IgD-negative memory B cell (primary cell): ENCODE data around the gene OSTC. TPM values are rescaled to one million over a fixed set of nuclear protein-coding genes. Genes with fewer than 3 reads are reported as not detected.

Experiments used
- H3K27ac Mint-ChIP-seq, 3 donors: one replicate each; pipeline ENCODE4 v1.8.0; 2020 to 2022; ENCODE audit warnings: mild to moderate bottlenecking in 3 of 3, mixed read lengths in 3 of 3, moderate library complexity in 1 of 3
- H3K27me3 Mint-ChIP-seq: one replicate; pipeline ENCODE4 v1.8.0; 2021; ENCODE audit warnings: mixed read lengths
- H3K36me3 Mint-ChIP-seq: one replicate; pipeline ENCODE4 v1.8.0; 2020; ENCODE audit warnings: mild to moderate bottlenecking, mixed read lengths
- H3K4me1 Mint-ChIP-seq, 3 donors: one replicate each; pipeline ENCODE4 v1.8.0; 2020 to 2022; ENCODE audit warnings: mixed read lengths in 3 of 3, mild to moderate bottlenecking in 1 of 3
- H3K4me3 Mint-ChIP-seq, 4 donors: one replicate each; pipeline ENCODE4 v1.8.0; 2020 to 2022; ENCODE audit warnings: mild to moderate bottlenecking in 4 of 4, mixed read lengths in 4 of 4, moderate library complexity in 3 of 4
- H3K9me3 Mint-ChIP-seq, 3 donors: one replicate each; pipeline ENCODE4 v1.8.0; 2020 to 2021; ENCODE audit warnings: mixed read lengths in 3 of 3, mild to moderate bottlenecking in 1 of 3
- polyA plus RNA-seq: library from polyadenylated mRNA; unstranded; fragments of 300-500 nt; fragmentation: Illumina TruSeq; gene quantifications from one replicate; pipeline ENCODE4 v1.2.3, GENCODE V29; 2021

OSTC gene
- polyA plus RNA-seq, 1 donor from 2014 or later = 83.0 TPM

DNA sequence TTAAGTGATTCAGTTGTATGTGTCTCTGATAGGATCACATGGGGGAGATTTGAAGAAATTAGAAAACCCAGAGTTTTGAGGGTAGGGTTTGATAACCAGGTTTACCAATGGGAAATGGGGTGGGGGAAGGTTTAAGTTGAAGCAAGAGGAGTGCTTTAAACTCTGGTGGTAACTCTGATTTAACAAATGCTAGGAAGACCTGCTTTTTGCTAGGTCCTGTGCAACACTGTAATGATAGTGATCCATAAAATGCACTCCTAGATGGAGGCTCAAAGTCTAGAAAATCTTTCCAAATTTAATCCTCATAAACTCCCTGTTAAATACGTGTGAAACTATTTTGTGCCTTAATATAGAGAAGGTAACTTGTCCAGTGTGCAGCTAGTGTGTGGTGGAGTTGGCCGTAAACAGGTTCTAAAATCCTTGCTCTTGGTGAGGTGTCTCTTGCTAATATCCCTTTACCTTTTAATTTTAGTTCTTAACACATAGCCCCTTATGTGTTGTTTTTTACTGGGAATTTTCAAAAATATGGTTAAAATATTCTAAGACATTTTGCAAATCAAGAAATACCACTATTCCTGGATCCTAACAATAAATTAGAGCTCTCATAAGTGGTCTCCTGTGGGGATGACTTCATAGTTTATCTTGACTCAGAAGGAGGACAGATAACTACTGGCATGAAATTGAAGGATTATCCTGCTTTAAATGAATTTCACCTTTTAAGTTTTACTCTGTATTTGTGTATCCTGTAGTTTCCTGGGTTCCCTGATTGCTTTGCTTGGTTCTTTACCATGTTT lies 25.9 kb upstream of the OSTC start:
- Mint-ChIP-seq H3K27ac (peak overlapping the region; percentile 4 to 53 (median 44)), H3K4me1 (peaks cover 17 to 34% (median 21%) of the 10 kb centered on the region in 3 donors), H3K4me3 (peak overlapping the region in 1 of 4 donors; percentile 30), H3K36me3 (peaks cover 3% of the 10 kb centered on the region), H3K27me3 (peaks cover 2% of the 10 kb centered on the region), H3K9me3 (no peaks in the 10 kb centered on the region)

DNA sequence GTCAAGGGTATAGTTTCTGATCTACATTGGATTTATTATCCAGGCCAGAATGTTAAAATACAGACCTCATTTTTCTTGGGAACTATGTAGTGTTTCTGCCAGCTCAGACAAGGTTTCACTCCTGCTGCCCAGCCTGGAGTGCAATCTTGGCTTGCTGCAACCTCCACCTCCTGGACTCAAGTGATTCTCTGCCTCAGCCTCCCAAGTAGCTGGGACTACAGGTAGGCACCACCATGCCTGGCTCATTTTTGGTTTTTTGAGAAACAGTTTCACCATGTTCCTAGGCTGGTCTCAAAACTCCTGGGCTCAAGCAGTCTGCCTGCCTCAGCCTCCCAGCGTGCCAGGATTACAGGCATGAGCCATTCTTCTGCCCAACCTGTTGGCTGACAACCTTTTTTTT lies 24.3 kb upstream of the OSTC start:
- peak overlapping the region in 1 of 4 donors; percentile 41 for H3K4me3 Mint-ChIP-seq
- peaks cover 11% of the 10 kb centered on the region for H3K36me3 Mint-ChIP-seq
- no peaks in the 10 kb centered on the region for H3K9me3 Mint-ChIP-seq
- peaks cover 11 to 25% (median 11%) of the 10 kb centered on the region in 3 donors for H3K4me1 Mint-ChIP-seq
- H3K27me3 Mint-ChIP-seq = no peaks in the 10 kb centered on the region
- H3K27ac Mint-ChIP-seq = peak overlapping the region in 1 of 3 donors; percentile 29

GRCh38 chr4:108628411-108628810 lies 22.0 kb upstream of the OSTC start:
- Mint-ChIP-seq H3K27me3 (no peaks in the 10 kb centered on the region), H3K9me3 (no peaks in the 10 kb centered on the region), H3K27ac (no peak overlapping the region), H3K4me1 (peaks cover 4 to 11% (median 9%) of the 10 kb centered on the region in 3 donors), H3K4me3 (no peak overlapping the region), H3K36me3 (peaks cover 11% of the 10 kb centered on the region)

GRCh38 chr4:108635070-108635655 lies 15.2 kb upstream of the OSTC start:
- Mint-ChIP-seq H3K27me3 (no peaks in the 10 kb centered on the region), H3K36me3 (peaks cover 6% of the 10 kb centered on the region), H3K4me1 (peaks cover 0 to 3% (median 0%) of the 10 kb centered on the region in 3 donors), H3K9me3 (no peaks in the 10 kb centered on the region), H3K4me3 (no peak overlapping the region), H3K27ac (no peak overlapping the region)

DNA sequence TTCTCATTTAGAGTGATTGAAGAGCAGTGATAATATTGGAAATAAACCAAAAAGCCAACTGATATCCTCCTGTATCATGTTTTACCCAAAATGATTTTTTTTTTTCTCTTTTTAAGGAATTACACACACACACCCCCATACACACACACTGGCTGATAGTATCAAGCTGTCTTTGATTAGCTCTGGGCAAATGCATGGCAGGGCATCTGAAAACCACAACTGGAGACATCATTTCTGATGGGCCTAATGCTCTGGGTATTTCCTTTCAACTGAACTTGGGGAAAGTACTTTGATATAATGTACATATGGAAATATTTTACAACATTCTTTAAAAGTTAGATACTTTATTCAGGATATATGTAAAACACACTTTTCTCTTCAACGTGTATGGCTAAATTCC lies 14.2 kb upstream of the OSTC start:
- Mint-ChIP-seq H3K27ac (no peak overlapping the region), H3K27me3 (no peaks in the 10 kb centered on the region), H3K4me1 (peaks cover 0 to 5% (median 0%) of the 10 kb centered on the region in 3 donors), H3K4me3 (no peak overlapping the region), H3K36me3 (peaks cover 4% of the 10 kb centered on the region), H3K9me3 (no peaks in the 10 kb centered on the region)

- Mint-ChIP-seq H3K4me3 (no peak overlapping the region), H3K36me3 (peaks cover 4% of the 10 kb centered on the region), H3K9me3 (no peaks in the 10 kb centered on the region), H3K27me3 (no peaks in the 10 kb centered on the region), H3K27ac (no peak overlapping the region), H3K4me1 (peaks cover 0 to 1% (median 0%) of the 10 kb centered on the region in 3 donors)
Observed at GRCh38 chr4:108637856-108638255, 12.5 kb upstream of the OSTC start.

GRCh38 chr4:108644237-108644636 lies 6.2 kb upstream of the OSTC start:
- no peaks in the 10 kb centered on the region for H3K27me3 Mint-ChIP-seq

GRCh38 chr4:108646706-108647105 lies 3.7 kb upstream of the OSTC start:
- peak overlapping the region in 1 of 3 donors; percentile 9 for H3K27ac Mint-ChIP-seq
- no peak overlapping the region for H3K4me3 Mint-ChIP-seq
- no peaks in the 10 kb centered on the region for H3K36me3 Mint-ChIP-seq
- peaks cover 7 to 17% (median 9%) of the 10 kb centered on the region in 3 donors for H3K4me1 Mint-ChIP-seq
- H3K9me3 Mint-ChIP-seq = no peaks in the 10 kb centered on the region
- no peaks in the 10 kb centered on the region for H3K27me3 Mint-ChIP-seq

More at GRCh38 chr4:108644237-108644636, 6.2 kb upstream of the OSTC start:
- Mint-ChIP-seq H3K4me3 (no peak overlapping the region), H3K27ac (no peak overlapping the region), H3K9me3 (no peaks in the 10 kb centered on the region), H3K36me3 (peaks cover 4% of the 10 kb centered on the region), H3K4me1 (peaks cover 0 to 1% (median under 1%) of the 10 kb centered on the region in 3 donors)

DNA sequence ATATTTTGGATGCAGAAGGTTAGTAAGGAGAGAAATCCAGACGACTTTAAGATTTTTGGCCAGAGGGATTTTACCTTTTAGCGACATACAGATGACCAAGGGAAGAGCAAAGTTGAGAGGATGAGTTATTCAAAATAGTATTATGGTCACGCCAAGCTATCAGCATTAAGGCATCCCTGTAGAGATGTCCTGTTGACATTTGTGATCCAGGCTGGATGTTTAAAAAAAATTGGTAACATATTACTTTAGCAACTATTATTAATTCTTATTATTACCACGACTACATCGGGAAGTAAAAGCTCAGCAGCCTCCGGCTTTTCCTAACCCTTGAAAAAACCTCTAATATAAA lies 562 bp upstream of the OSTC start:
- peaks cover 3% of the 10 kb centered on the region for H3K36me3 Mint-ChIP-seq
- peaks cover 22 to 30% (median 28%) of the 10 kb centered on the region in 3 donors for H3K4me1 Mint-ChIP-seq
- peak overlapping the region; percentile 78 to 99 (median 93) for H3K27ac Mint-ChIP-seq
- no peaks in the 10 kb centered on the region for H3K9me3 Mint-ChIP-seq
- no peaks in the 10 kb centered on the region for H3K27me3 Mint-ChIP-seq
- peak overlapping the region; percentile 92 to 99 (median 97) for H3K4me3 Mint-ChIP-seq

DNA sequence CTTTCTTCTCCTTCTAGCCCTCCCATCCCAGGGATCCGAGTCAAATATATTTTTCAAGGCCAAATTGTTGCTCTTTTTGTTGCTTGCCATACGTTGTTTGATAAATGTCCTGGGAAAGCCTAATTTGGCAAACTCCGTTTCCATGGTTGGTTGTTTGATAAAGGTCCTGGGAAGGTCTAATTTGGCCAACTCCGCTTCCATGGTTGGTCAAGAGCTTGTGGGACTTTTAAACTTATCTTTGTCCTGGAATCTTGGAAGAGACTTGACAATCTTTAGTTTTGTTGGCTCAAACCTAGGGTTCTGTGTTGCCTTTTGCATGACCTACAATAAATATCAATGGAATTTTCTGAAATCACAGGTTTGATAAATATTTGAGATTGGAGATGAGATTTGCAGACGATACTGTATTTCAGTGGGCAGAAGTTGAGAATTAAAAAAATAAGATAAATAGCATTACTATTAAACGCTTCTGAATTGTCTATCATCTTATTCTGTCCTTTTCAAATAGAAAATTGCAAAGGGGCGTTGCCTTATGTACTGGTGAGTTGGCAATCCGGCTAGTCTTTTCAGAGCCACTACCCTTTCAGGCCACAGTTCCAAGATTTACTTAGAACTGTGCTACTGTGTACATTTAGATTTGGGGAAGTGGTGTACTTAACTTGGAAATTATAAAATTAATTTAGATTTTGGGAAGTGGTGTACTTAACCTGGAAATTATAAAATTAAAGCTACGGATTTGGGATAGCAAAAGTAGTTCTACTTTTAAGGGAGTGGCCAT lies 804 bp downstream of the OSTC start:
- Mint-ChIP-seq H3K36me3 (peaks cover 3% of the 10 kb centered on the region), H3K27ac (peak overlapping the region; percentile 93 to 99 (median 98)), H3K4me3 (peak overlapping the region; percentile 92 to 99 (median 97)), H3K4me1 (peaks cover 22 to 30% (median 28%) of the 10 kb centered on the region in 3 donors), H3K9me3 (no peaks in the 10 kb centered on the region), H3K27me3 (no peaks in the 10 kb centered on the region)

- Mint-ChIP-seq H3K4me3 (no peak overlapping the region), H3K4me1 (peaks cover 0 to 2% (median 0%) of the 10 kb centered on the region in 3 donors), H3K27me3 (no peaks in the 10 kb centered on the region), H3K9me3 (no peaks in the 10 kb centered on the region), H3K36me3 (peaks cover 8% of the 10 kb centered on the region), H3K27ac (no peak overlapping the region)
Observed at GRCh38 chr4:108662629-108663028, 12.2 kb downstream of the OSTC start.

- H3K27me3 Mint-ChIP-seq = no peaks in the 10 kb centered on the region
Observed at GRCh38 chr4:108674356-108674977, 24.1 kb downstream of the OSTC start.

DNA sequence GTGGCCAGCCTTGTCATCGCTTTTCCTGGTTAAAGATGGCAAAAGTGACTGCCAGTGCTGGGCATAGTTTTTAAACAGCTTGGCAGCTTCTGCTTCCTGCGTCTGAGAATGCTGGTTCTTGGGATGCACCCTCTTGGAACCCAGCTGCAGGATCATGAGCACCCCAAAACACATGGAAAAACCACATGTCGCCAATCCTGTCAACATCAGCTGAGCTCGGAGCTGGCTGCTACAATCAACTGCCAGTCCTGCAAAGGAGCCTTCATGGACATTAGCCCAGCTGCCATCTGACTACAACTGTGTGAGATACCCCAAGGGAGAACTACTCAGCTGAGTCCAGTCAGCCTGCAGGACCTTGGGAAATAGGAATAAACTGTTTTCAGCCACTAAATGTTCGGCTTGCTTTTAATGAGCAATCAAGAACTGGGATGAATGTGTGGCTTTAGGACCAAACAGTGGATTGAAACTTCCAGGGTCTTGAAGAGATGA lies 31.0 kb downstream of the OSTC start:
- Mint-ChIP-seq H3K36me3 (peaks cover 4% of the 10 kb centered on the region), H3K9me3 (peaks cover 0 to 1% (median 0%) of the 10 kb centered on the region in 3 donors), H3K27ac (no peak overlapping the region), H3K4me3 (no peak overlapping the region), H3K4me1 (no peaks in the 10 kb centered on the region), H3K27me3 (no peaks in the 10 kb centered on the region)

More at GRCh38 chr4:108674356-108674977, 24.1 kb downstream of the OSTC start:
- Mint-ChIP-seq H3K27ac (no peak overlapping the region), H3K36me3 (peaks cover 11% of the 10 kb centered on the region), H3K4me3 (no peak overlapping the region), H3K4me1 (peaks cover 0 to 3% (median 3%) of the 10 kb centered on the region in 3 donors), H3K9me3 (no peaks in the 10 kb centered on the region)

DNA sequence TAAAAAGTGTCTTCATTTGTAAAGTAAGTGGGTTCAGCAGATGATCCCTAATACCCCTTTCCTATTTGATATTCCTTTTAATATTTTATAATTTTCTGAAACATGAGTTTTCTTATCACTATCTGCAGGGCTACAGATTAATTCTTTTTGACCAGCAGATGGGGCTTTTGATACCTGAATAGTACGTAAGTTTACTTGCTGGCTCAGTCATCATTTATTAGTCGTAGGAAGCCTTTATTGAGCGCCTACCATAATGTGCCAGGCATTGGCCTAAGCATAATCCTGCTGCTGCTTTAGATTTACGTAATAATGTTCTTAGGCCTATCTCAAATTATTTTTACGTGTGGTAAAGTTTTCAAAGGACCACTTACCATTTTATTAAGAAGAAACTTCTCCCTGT lies 33.1 kb downstream of the OSTC start:
- Mint-ChIP-seq H3K27ac (no peak overlapping the region), H3K4me1 (no peaks in the 10 kb centered on the region), H3K27me3 (no peaks in the 10 kb centered on the region), H3K4me3 (no peak overlapping the region), H3K9me3 (peaks cover 0 to 1% (median 0%) of the 10 kb centered on the region in 3 donors), H3K36me3 (peaks cover 4% of the 10 kb centered on the region)
